DMS53 treated with DMSO at 0.1 percent for 48 hours (cell line): Measurements from ENCODE around the gene ADAMTSL3.
A peak's percentile ranks its signal among the peaks of the same experiment; 100 is the strongest.

ENCODE experiments used
- DNase-seq: peaks from one replicate; lab custom pipeline; 2025; ENCODE audit not compliant: unreplicated experiment; lab: John Stamatoyannopoulos, UW

The ADAMTSL3 gene

GRCh38 chr15:83653639-83654378 is at the start of gene ADAMTSL3:
ADAMTSL3 (plus strand) TSS chr15:83654123; CDS start chr15:83655762, 1,639 bp downstream.
- DNase-seq, result no peak

GRCh38 chr15:83604549-83604948 is 49.4 kb upstream of the ADAMTSL3 start:
- DNase-seq, result no peak

GRCh38 chr15:83605111-83605945 is 48.6 kb upstream of the ADAMTSL3 start:
- DNase-seq, result no peak

- no peak for DNase-seq
These were observed 43.8 kb upstream of the ADAMTSL3 start for GRCh38 chr15:83610132-83610531.

GRCh38 chr15:83610901-83611685 is 42.8 kb upstream of the ADAMTSL3 start:
- DNase-seq, result no peak

GRCh38 chr15:83612226-83612625 is 41.7 kb upstream of the ADAMTSL3 start:
- DNase-seq, result no peak

GRCh38 chr15:83612898-83613635 is 40.9 kb upstream of the ADAMTSL3 start:
- no peak for DNase-seq

- DNase-seq, result no peak
These were observed 40.2 kb upstream of the ADAMTSL3 start for GRCh38 chr15:83613714-83614113.

- no peak for DNase-seq
These were observed 37.1 kb upstream of the ADAMTSL3 start for GRCh38 chr15:83616840-83617239.

- DNase-seq, result no peak
These were observed 27.6 kb upstream of the ADAMTSL3 start for GRCh38 chr15:83626171-83626802.

GRCh38 chr15:83631534-83631933 is 22.4 kb upstream of the ADAMTSL3 start:
- DNase-seq, result no peak

- no peak for DNase-seq
These were observed 10.7 kb upstream of the ADAMTSL3 start for GRCh38 chr15:83643201-83643600.

GRCh38 chr15:83644439-83644838 is 9.5 kb upstream of the ADAMTSL3 start:
- no peak for DNase-seq

GRCh38 chr15:83650831-83651230 is 3.1 kb upstream of the ADAMTSL3 start:
- no peak for DNase-seq

- DNase-seq, result peak; percentile 11
These were observed 2.4 kb upstream of the ADAMTSL3 start for GRCh38 chr15:83651541-83651940.

GRCh38 chr15:83652626-83653204 is 1.2 kb upstream of the ADAMTSL3 start:
- DNase-seq, result no peak

- DNase-seq, result no peak
These were observed 660 bp upstream of the ADAMTSL3 start for GRCh38 chr15:83653288-83653638.

GRCh38 chr15:83654379-83655236 is 685 bp downstream of the ADAMTSL3 start:
- DNase-seq, result no peak

- DNase-seq, result no peak
These were observed 1.3 kb downstream of the ADAMTSL3 start for GRCh38 chr15:83655237-83655616.
